ENCODE results near the gene NUCKS1.

Gene NUCKS1

DNA sequence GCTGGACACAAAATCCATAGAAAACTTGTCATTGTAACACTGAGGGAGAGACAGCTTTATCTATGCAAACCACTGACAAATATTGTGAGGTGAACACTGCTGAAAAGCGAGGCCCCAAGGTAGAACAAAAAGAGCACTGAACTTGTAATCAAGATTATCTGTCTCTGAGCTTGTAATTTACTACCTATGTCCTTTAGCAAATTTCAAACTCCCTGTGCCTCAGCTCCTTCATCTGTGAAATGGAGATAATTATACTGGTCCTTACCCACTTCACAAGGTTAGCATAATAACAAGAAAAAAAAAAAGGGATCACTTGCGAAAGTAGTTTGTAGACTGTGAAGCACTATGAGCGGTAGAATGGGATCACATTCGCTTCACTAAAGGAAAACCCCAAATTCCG is 4.9 kb upstream of the NUCKS1 start:
- no peak overlapping the region for H3K27ac ChIP-seq (ENCODE audit: low read depth, low read length)
- H3K23ac ChIP-seq (ENCODE audit: low read length): no peak overlapping the region
- H2AK5ac ChIP-seq (ENCODE audit: low read length): no peak overlapping the region
- H2BK5ac ChIP-seq (ENCODE audit: low read length): no peak overlapping the region
- no peak for DNase-seq
- H3K4ac ChIP-seq (ENCODE audit: low read depth, low read length): no peak overlapping the region
- H3K79me1 ChIP-seq (ENCODE audit: low read length): no peaks in the 10 kb centered on the region
- H3K18ac ChIP-seq (ENCODE audit: low read length): no peak overlapping the region
- no peak overlapping the region for H3K4me2 ChIP-seq (ENCODE audit: low read length)
- no peak overlapping the region for H3K9ac ChIP-seq (ENCODE audit: low read length)
- H3K4me1 ChIP-seq (ENCODE audit: control insufficient read depth, low read depth, low read length): no peaks in the 10 kb centered on the region
- H4K5ac ChIP-seq (ENCODE audit: low read length): no peak overlapping the region
- no peak overlapping the region for H2BK15ac ChIP-seq (replicated peaks; ENCODE audit: low read depth)
- H3K56ac ChIP-seq (ENCODE audit: low read length): no peak overlapping the region
- no peak overlapping the region for H3K4me3 ChIP-seq (ENCODE audit: low read length)
- no peak overlapping the region for H4K8ac ChIP-seq (ENCODE audit: low read depth, low read length)
- H2BK120ac ChIP-seq (ENCODE audit: low read depth, low read length): no peak overlapping the region
- WGBS (ENCODE audit: extremely low coverage, insufficient coverage, low lambda C conversion rate): no CpG with 5 or more reads among the region's 5 CpGs
- no peaks in the 10 kb centered on the region for H3K36me3 ChIP-seq (ENCODE audit: control insufficient read depth, insufficient read depth, low read length)
- H3K79me2 ChIP-seq (ENCODE audit: control insufficient read depth, insufficient read depth, low read length): no peaks in the 10 kb centered on the region
- H3K27me3 ChIP-seq (ENCODE audit: insufficient read depth, low read length, poor library complexity): no peaks in the 10 kb centered on the region

- Histone ChIP-seq H4K8ac (ENCODE audit: low read depth, low read length) (no peak overlapping the region), H3K27me3 (ENCODE audit: insufficient read depth, low read length, poor library complexity) (no peaks in the 10 kb centered on the region), H3K23ac (ENCODE audit: low read length) (no peak overlapping the region), H3K79me2 (ENCODE audit: control insufficient read depth, insufficient read depth, low read length) (peaks cover 27% of the 10 kb centered on the region), H2BK15ac (replicated peaks; ENCODE audit: low read depth) (no peak overlapping the region), H3K56ac (ENCODE audit: low read length) (no peak overlapping the region), H2AK5ac (ENCODE audit: low read length) (no peak overlapping the region), H3K27ac (ENCODE audit: low read depth, low read length) (no peak overlapping the region), H3K4ac (ENCODE audit: low read depth, low read length) (no peak overlapping the region), H4K5ac (ENCODE audit: low read length) (no peak overlapping the region), H3K4me2 (ENCODE audit: low read length) (no peak overlapping the region), H2BK120ac (ENCODE audit: low read depth, low read length) (no peak overlapping the region), H3K79me1 (ENCODE audit: low read length) (no peaks in the 10 kb centered on the region), H3K9ac (ENCODE audit: low read length) (no peak overlapping the region), H3K18ac (ENCODE audit: low read length) (no peak overlapping the region), H2BK5ac (ENCODE audit: low read length) (no peak overlapping the region), H3K36me3 (ENCODE audit: control insufficient read depth, insufficient read depth, low read length) (no peaks in the 10 kb centered on the region), H3K4me1 (ENCODE audit: control insufficient read depth, low read depth, low read length) (no peaks in the 10 kb centered on the region), H3K4me3 (ENCODE audit: low read length) (no peak overlapping the region)
- no CpG with 5 or more reads among the region's 13 CpGs for WGBS (ENCODE audit: extremely low coverage, insufficient coverage, low lambda C conversion rate)
- DNase-seq: peak; percentile 61
These were observed 1.2 kb upstream of the NUCKS1 start for GRCh38 chr1:205751036-205751651.

DNA sequence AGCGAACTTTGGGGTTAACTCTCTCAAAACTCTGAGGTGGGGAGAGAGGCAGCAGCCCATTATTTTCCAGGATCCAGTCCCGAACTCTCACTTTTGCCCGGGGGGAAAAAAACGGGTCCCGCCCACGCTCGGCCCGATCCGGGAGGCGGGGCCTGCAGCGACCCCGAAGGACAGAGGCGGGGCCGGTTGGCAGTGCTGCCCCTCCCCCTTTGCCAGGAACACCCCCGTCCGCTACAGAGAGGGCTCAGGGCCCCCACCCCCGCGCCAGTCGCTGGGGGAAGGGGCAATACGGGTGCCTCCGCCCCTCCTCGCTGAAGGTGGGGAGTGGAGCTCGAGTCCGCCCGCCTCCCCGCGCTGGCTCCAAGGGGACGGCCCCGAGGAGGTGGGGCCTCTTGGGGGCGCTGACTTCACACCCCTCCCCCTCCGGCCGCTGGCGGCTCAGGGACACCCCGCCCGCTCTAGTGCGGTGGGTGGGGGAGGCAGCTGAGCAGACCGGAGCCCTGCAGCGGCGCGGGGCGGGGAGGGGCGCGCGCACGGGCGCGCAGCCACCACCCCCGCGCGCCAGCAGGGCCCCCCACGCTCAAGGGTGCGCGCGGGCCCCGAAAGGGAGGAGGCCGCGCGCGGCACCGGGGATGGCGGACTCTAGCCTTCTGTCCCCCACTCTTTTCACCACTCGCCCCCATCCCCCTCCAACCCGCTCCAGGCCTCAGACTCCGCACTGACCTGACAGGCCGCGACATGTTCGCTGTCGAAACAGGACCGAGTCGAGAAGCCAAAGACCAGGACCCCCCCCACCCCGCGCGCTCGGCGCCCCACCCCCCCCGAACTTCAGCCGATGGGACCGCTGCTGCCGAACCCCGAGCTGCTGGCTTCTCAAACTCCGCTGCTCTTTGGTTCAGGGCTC is 496 bp downstream of the NUCKS1 start:
- WGBS (ENCODE audit: extremely low coverage, insufficient coverage, low lambda C conversion rate): no CpG with 5 or more reads among the region's 81 CpGs
- H2BK5ac ChIP-seq (ENCODE audit: low read length): peak overlapping the region; percentile 84

DNA sequence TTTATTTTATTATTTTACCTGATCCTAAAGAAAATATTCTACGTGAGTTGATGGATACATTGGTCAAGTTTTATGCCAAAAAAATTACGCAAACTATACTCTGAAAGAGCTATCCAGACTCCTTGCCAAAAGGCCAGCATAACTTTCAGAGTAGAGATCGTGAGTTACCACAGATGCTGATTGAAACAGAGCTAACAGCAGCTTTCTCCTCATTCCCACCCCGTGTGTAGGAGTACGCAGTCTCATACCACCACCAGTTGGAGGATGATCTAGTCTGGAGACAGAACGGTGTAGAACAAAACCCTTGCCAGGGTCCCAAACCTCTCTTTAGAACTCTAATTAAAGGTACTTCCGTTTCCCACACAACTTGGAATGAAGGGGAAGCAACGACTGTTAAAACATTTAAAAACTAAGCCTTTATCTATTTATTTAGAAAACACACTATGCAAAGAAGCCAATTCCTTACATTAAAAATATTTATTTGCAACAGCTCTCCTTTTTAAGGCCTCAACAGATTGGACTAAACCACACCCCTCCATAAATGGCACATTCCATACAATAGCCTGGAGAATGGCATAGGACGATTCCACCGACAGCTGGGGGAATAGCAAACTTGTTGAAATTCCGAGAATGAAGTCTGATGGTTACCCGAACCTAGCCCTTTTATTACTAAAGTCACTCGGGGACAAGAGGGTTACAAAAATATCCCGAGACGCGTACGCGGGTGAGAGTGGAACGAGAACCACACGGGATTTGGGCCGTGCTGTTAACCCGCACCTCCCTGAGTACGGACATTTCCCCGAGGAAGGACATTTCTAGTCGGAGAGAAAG is 1.4 kb downstream of the NUCKS1 start:
- Histone ChIP-seq H3K18ac (ENCODE audit: low read length) (no peak overlapping the region), H3K79me1 (ENCODE audit: low read length) (no peaks in the 10 kb centered on the region), H2BK5ac (ENCODE audit: low read length) (peak overlapping the region; percentile 59), H3K36me3 (ENCODE audit: control insufficient read depth, insufficient read depth, low read length) (no peaks in the 10 kb centered on the region), H3K9ac (ENCODE audit: low read length) (peak overlapping the region; percentile 84), H3K4me2 (ENCODE audit: low read length) (peak overlapping the region; percentile 72), H3K79me2 (ENCODE audit: control insufficient read depth, insufficient read depth, low read length) (peaks cover 50% of the 10 kb centered on the region), H3K27me3 (ENCODE audit: insufficient read depth, low read length, poor library complexity) (no peaks in the 10 kb centered on the region), H3K4ac (ENCODE audit: low read depth, low read length) (no peak overlapping the region), H2BK120ac (ENCODE audit: low read depth, low read length) (no peak overlapping the region), H3K23ac (ENCODE audit: low read length) (peak overlapping the region; percentile 48), H4K5ac (ENCODE audit: low read length) (no peak overlapping the region), H3K4me1 (ENCODE audit: control insufficient read depth, low read depth, low read length) (peaks cover 3% of the 10 kb centered on the region), H4K8ac (ENCODE audit: low read depth, low read length) (no peak overlapping the region), H2AK5ac (ENCODE audit: low read length) (no peak overlapping the region), H3K4me3 (ENCODE audit: low read length) (peak overlapping the region; percentile 99), H2BK15ac (replicated peaks; ENCODE audit: low read depth) (no peak overlapping the region), H3K27ac (ENCODE audit: low read depth, low read length) (no peak overlapping the region), H3K56ac (ENCODE audit: low read length) (peak overlapping the region; percentile 92)
- WGBS (ENCODE audit: extremely low coverage, insufficient coverage, low lambda C conversion rate): no CpG with 5 or more reads among the region's 25 CpGs
- peak; percentile 55 for DNase-seq

More for the DNA sequence above, 496 bp downstream of the NUCKS1 start:
- Histone ChIP-seq H3K56ac (ENCODE audit: low read length) (peak overlapping the region; percentile 92), H4K8ac (ENCODE audit: low read depth, low read length) (peak overlapping the region; percentile 100), H4K5ac (ENCODE audit: low read length) (no peak overlapping the region), H3K9ac (ENCODE audit: low read length) (peak overlapping the region; percentile 97), H3K18ac (ENCODE audit: low read length) (peak overlapping the region; percentile 100), H3K27ac (ENCODE audit: low read depth, low read length) (peak overlapping the region; percentile 94), H2AK5ac (ENCODE audit: low read length) (no peak overlapping the region), H3K4me3 (ENCODE audit: low read length) (peak overlapping the region; percentile 99), H3K36me3 (ENCODE audit: control insufficient read depth, insufficient read depth, low read length) (no peaks in the 10 kb centered on the region), H3K4me2 (ENCODE audit: low read length) (peak overlapping the region; percentile 32), H3K27me3 (ENCODE audit: insufficient read depth, low read length, poor library complexity) (no peaks in the 10 kb centered on the region), H3K4ac (ENCODE audit: low read depth, low read length) (peak overlapping the region; percentile 100), H3K23ac (ENCODE audit: low read length) (peak overlapping the region; percentile 48), H2BK15ac (replicated peaks; ENCODE audit: low read depth) (no peak overlapping the region), H3K79me1 (ENCODE audit: low read length) (no peaks in the 10 kb centered on the region), H3K79me2 (ENCODE audit: control insufficient read depth, insufficient read depth, low read length) (peaks cover 42% of the 10 kb centered on the region), H2BK120ac (ENCODE audit: low read depth, low read length) (peak overlapping the region; percentile 99), H3K4me1 (ENCODE audit: control insufficient read depth, low read depth, low read length) (no peaks in the 10 kb centered on the region)
- peak; percentile 99 for DNase-seq

- no peak overlapping the region for H3K27ac ChIP-seq (ENCODE audit: low read depth, low read length)
These were observed 3.1 kb downstream of the NUCKS1 start for GRCh38 chr1:205746757-205747412.

More at GRCh38 chr1:205746757-205747412, 3.1 kb downstream of the NUCKS1 start:
- WGBS (ENCODE audit: extremely low coverage, insufficient coverage, low lambda C conversion rate): no CpG with 5 or more reads among the region's 5 CpGs
- no peaks in the 10 kb centered on the region for H3K79me1 ChIP-seq (ENCODE audit: low read length)
- H2BK15ac ChIP-seq (replicated peaks; ENCODE audit: low read depth): no peak overlapping the region
- no peak overlapping the region for H2BK5ac ChIP-seq (ENCODE audit: low read length)
- H3K79me2 ChIP-seq (ENCODE audit: control insufficient read depth, insufficient read depth, low read length): peaks cover 65% of the 10 kb centered on the region
- H3K18ac ChIP-seq (ENCODE audit: low read length): no peak overlapping the region
- no peaks in the 10 kb centered on the region for H3K36me3 ChIP-seq (ENCODE audit: control insufficient read depth, insufficient read depth, low read length)
- no peak overlapping the region for H4K8ac ChIP-seq (ENCODE audit: low read depth, low read length)
- H3K4me3 ChIP-seq (ENCODE audit: low read length): no peak overlapping the region
- no peak for DNase-seq
- H3K27me3 ChIP-seq (ENCODE audit: insufficient read depth, low read length, poor library complexity): no peaks in the 10 kb centered on the region
- H3K4me1 ChIP-seq (ENCODE audit: control insufficient read depth, low read depth, low read length): peaks cover 6% of the 10 kb centered on the region
- H3K23ac ChIP-seq (ENCODE audit: low read length): no peak overlapping the region
- H2BK120ac ChIP-seq (ENCODE audit: low read depth, low read length): no peak overlapping the region
- no peak overlapping the region for H3K56ac ChIP-seq (ENCODE audit: low read length)
- H3K4ac ChIP-seq (ENCODE audit: low read depth, low read length): no peak overlapping the region
- H4K5ac ChIP-seq (ENCODE audit: low read length): no peak overlapping the region
- H2AK5ac ChIP-seq (ENCODE audit: low read length): no peak overlapping the region
- H3K4me2 ChIP-seq (ENCODE audit: low read length): peak overlapping the region; percentile 28
- peak overlapping the region; percentile 26 for H3K9ac ChIP-seq (ENCODE audit: low read length)

Measured in mesendoderm (in vitro differentiated cells).